Measurements from ENCODE around the gene BDNF. TPM values are rescaled to one million over a fixed set of nuclear protein-coding genes. Genes with fewer than 3 reads are reported as not detected.

BDNF gene
- total and polyA plus RNA-seq, 2 donors (not counting 3 experiments of a cell fraction or from before 2014, with no cell fraction given) = 3.1 to 3.6 TPM

DNA sequence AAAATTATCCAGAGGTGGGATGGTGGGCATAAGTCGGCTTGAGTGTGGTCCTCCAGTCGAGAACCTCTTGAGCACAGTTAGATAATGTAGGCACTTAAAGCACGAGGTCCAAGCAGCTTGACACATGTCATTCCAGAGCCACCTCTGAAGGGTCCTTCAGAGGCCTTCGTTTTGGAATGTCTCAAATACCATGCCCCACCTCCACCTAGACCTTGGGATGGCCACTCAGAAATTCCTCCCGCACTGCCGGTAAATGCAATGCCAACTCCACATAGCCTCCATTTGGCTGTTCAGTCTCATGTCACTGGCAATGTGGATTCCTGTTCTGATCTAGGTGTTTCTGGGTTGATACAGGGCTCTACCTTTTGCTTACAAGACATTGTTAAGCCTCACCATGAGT is 43.9 kb downstream of the BDNF start:
- no peak overlapping the region for H3K4me2 ChIP-seq (ENCODE audit: insufficient read depth, low read length)
- no peak overlapping the region for H2AFZ ChIP-seq (ENCODE audit: low read depth, low read length)
- H3K9ac ChIP-seq (replicated peaks; ENCODE audit: extremely low read depth, insufficient read depth, low read length) = no peak overlapping the region
- intact Hi-C loops (cut with micrococcal nuclease) (no loop called here), dilution Hi-C loops (cut with MboI; ENCODE audit: extremely low pct_ligation_motif_present, low sequenced_read_pairs) (no loop called here)
- H3K27ac ChIP-seq (ENCODE audit: insufficient read depth, low read depth, low read length) = no peak overlapping the region
- ChIA-PET POLR2A (no interaction called here), CTCF (no interaction called here)
- no peaks in the 10 kb centered on the region for H4K20me1 ChIP-seq (replicated peaks; ENCODE audit: control insufficient read depth, extremely low read depth, insufficient read depth, low read length)
- no TSS peak for BruUV-seq (replicated peaks)
- H3K9me3 ChIP-seq (replicated peaks; ENCODE audit: control insufficient read depth, insufficient read depth, low read length) = no peaks in the 10 kb centered on the region
- H3K4me3 ChIP-seq (replicated peaks in 1 of 3; ENCODE audit: insufficient read depth in 1 of 3, low read depth in 1 of 3, low read length in 3 of 3) = no peak overlapping the region
- H3K9me1 ChIP-seq (replicated peaks; ENCODE audit: control insufficient read depth, extremely low read depth, insufficient read depth, low read length) = no peaks in the 10 kb centered on the region
- no peaks in the 10 kb centered on the region for H3K4me1 ChIP-seq (ENCODE audit: control insufficient read depth, extremely low read depth, insufficient read depth, low read length)
- TF ChIP-seq FOS (IDR thresholded peaks at IDR 0.05; ENCODE audit: borderline replicate concordance, insufficient read depth, low read length) = no peak
- TF ChIP-seq, protein P1, sequence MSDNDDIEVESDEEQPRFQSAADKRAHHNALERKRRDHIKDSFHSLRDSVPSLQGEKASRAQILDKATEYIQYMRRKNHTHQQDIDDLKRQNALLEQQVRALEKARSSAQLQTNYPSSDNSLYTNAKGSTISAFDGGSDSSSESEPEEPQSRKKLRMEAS (IDR thresholded peaks at IDR 0.05; ENCODE audit: insufficient read depth, insufficient read length) = no peak
- no peak for TF ChIP-seq POLR2A (IDR thresholded peaks at IDR 0.05; ENCODE audit: low read depth, low read length)
- TF ChIP-seq JUN (IDR thresholded peaks at IDR 0.05; ENCODE audit: borderline replicate concordance, insufficient read depth, insufficient read length, low read depth) = no peak
- no peak for TF ChIP-seq MYC (IDR thresholded peaks at IDR 0.05; ENCODE audit: low read depth, low read length)
- no peak for TF ChIP-seq GATA2 (IDR thresholded peaks at IDR 0.05; ENCODE audit: insufficient read depth, insufficient read length, low read depth, low read length)
- no peak for TF ChIP-seq EZH2 (IDR thresholded peaks at IDR 0.05; ENCODE audit: borderline replicate concordance, low read depth, low read length, severe bottlenecking)
- TF ChIP-seq CTCF (IDR thresholded peaks at IDR 0.05; ENCODE audit: extremely low read depth in 1 of 2, insufficient read depth in 1 of 2, low read depth in 1 of 2, low read length in 2 of 2) = no peak
- TF ChIP-seq POLR2AphosphoS5 (IDR thresholded peaks at IDR 0.05; ENCODE audit: insufficient read depth, low read depth, low read length) = no peak
- DNase-seq (ENCODE audit: low read depth, low spot score) (no peak), FAIRE-seq (no peak)
- H3K27me3 ChIP-seq (ENCODE audit: control insufficient read depth in 2 of 2, insufficient read depth in 2 of 2, low read length in 2 of 2) = no peaks in the 10 kb centered on the region
- H3K36me3 ChIP-seq (ENCODE audit: control insufficient read depth in 2 of 2, extremely low read depth in 1 of 2, insufficient read depth in 2 of 2, low read length in 2 of 2) = peaks cover 0 to 3% of the 10 kb centered on the region in 2 experiments
- no peaks in the 10 kb centered on the region for H3K79me2 ChIP-seq (ENCODE audit: control insufficient read depth, insufficient read depth, low read length)

Measured in endothelial cell of umbilical vein (primary cell).